ENCODE measurements around the gene TMA16.

DNA sequence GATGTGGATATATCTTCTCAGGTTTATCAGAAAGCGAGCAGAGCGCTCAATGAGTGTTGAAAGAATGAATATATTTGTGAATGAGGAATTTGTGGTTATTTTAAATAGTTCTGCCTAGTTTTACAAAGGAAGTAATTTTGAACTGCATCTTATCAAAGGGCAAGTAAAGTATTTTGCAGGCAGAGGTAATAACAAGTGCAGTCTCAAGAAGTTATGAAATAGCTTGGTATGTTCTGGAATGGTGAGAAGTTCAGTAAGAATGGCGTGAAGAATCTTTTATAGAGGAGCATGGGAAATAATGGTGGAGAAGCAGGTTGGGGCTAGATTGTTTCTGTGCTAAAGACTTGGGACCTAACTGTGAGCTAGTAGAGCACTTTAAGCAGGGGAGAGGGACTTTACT, 10.9 kb downstream of the TMA16 start:
- TF ChIP-seq EP300 (conservative IDR thresholded peaks at IDR 0.05; ENCODE audit: poor library complexity, severe bottlenecking) (no peak), RAD21 (conservative IDR thresholded peaks at IDR 0.05) (no peak), TAF1 (IDR thresholded peaks at IDR 0.05; ENCODE audit: low read depth) (no peak)
- TF ChIP-seq, protein P1, sequence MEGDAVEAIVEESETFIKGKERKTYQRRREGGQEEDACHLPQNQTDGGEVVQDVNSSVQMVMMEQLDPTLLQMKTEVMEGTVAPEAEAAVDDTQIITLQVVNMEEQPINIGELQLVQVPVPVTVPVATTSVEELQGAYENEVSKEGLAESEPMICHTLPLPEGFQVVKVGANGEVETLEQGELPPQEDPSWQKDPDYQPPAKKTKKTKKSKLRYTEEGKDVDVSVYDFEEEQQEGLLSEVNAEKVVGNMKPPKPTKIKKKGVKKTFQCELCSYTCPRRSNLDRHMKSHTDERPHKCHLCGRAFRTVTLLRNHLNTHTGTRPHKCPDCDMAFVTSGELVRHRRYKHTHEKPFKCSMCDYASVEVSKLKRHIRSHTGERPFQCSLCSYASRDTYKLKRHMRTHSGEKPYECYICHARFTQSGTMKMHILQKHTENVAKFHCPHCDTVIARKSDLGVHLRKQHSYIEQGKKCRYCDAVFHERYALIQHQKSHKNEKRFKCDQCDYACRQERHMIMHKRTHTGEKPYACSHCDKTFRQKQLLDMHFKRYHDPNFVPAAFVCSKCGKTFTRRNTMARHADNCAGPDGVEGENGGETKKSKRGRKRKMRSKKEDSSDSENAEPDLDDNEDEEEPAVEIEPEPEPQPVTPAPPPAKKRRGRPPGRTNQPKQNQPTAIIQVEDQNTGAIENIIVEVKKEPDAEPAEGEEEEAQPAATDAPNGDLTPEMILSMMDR (IDR thresholded peaks at IDR 0.05; ENCODE audit: poor library complexity, severe bottlenecking) = no peak
